ENCODE data around the gene MISP3. TPM values are rescaled to one million over a fixed set of nuclear protein-coding genes. Genes with fewer than 3 reads are reported as not detected.
A peak's percentile ranks its signal among the peaks of the same experiment; 100 is the strongest.

The MISP3 gene
- total and polyA plus RNA-seq, 9 of the 15 experiments (the other 6 are each of a cell fraction or from before 2014, with no cell fraction given) = 0.25 to 5.6 (median 1.6) TPM

GRCh38 chr19:14061081-14061749 is 11.4 kb upstream of the MISP3 start (continued):
- TF ChIP-seq ZFX (CRISPR knock-in tag; IDR thresholded peaks at IDR 0.05) (0 out of 2 replicates have a peak, but pooled peaks have one; percentile 2), CREB3 (tag; conservative IDR thresholded peaks at IDR 0.05; ENCODE audit: low read depth) (0 out of 2 replicates have a peak, but pooled peaks have one; percentile 27), NFRKB (IDR thresholded peaks at IDR 0.05; ENCODE audit: low read depth) (peak; percentile 57), FOXK2 (conservative IDR thresholded peaks at IDR 0.05 in 1 of 2, IDR thresholded peaks at IDR 0.05 in 1 of 2; ENCODE audit: low read depth in 2 of 2) (peak in 1 of 2 experiments; percentile 35; a peak in 1 of 4 replicates), USF1 (CRISPR knock-in tag; IDR thresholded peaks at IDR 0.05) (no peak), DMBX1 (CRISPR knock-in tag; IDR thresholded peaks at IDR 0.05; ENCODE audit: borderline replicate concordance) (no peak), EGR1 (conservative IDR thresholded peaks at IDR 0.05) (peak; percentile 76), KLF1 (tag; IDR thresholded peaks at IDR 0.05) (0 out of 2 replicates have a peak, but pooled peaks have one; percentile 41), VEZF1 (CRISPR knock-in tag; IDR thresholded peaks at IDR 0.05) (peak; percentile 41), CBX8 (IDR thresholded peaks at IDR 0.05; ENCODE audit: borderline replicate concordance, extremely low read depth, low read depth, low read length, poor library complexity, severe bottlenecking) (no peak), LCOR (CRISPR knock-in tag; IDR thresholded peaks at IDR 0.05) (no peak), BHLHE40 (IDR thresholded peaks at IDR 0.05; ENCODE audit: low read length) (0 out of 2 replicates have a peak, but pooled peaks have one; percentile 11), CBFA2T2 (conservative IDR thresholded peaks at IDR 0.05) (peak; percentile 4; the same call in 1 of the 2 replicates), PTBP1 (IDR thresholded peaks at IDR 0.05; ENCODE audit: low read depth, low read length) (0 out of 2 replicates have a peak, but pooled peaks have one; percentile 13), ZFP30 (CRISPR knock-in tag; IDR thresholded peaks at IDR 0.05; ENCODE audit: borderline replicate concordance) (no peak), BRCA1 (IDR thresholded peaks at IDR 0.05) (no peak), BRCA1 (CRISPR knock-in tag; IDR thresholded peaks at IDR 0.05) (no peak), ATF7 (IDR thresholded peaks at IDR 0.05) (peak; percentile 67; the same call in 1 of the 2 replicates), PRDM10 (IDR thresholded peaks at IDR 0.05; ENCODE audit: partially characterized antibody) (peak; percentile 96), CREM (IDR thresholded peaks at IDR 0.05; ENCODE audit: low read depth) (peak; percentile 31; the same call in 1 of the 2 replicates), RFX1 (IDR thresholded peaks at IDR 0.05) (peak; percentile 74), ZNF354B (CRISPR knock-in tag; IDR thresholded peaks at IDR 0.05) (no peak)
